Panc1 (cell line): ENCODE measurements around the gene PARVB. TPM values are rescaled to one million over a fixed set of nuclear protein-coding genes. Genes with fewer than 3 reads are reported as not detected.

Experiments
- ATAC-seq: fragments of 200-7000 bp; cut with Tn5 transposase; 2 replicates; pipeline ENCODE4 v1.9.1; 2020; ENCODE audit warnings: mild to moderate bottlenecking, moderate library complexity
- BruUV-seq: library from RNA; stranded (reverse); fragments of 400-500 nt; replicated peaks from 2 replicates; lab custom pipeline; 2021; lab: Mats Ljungman, UMichigan
- CTCF ChIA-PET: fragments of 300-600 bp; sonication (Branson Sonifier 250); formaldehyde crosslinking; loops from one replicate; lab custom pipeline; 2022; ENCODE audit warnings: antibody characterized with exemption; lab: Charles Lee
- POLR2A ChIA-PET: fragments of 300-600 bp; sonication (Branson Sonifier 250); formaldehyde crosslinking; loops from one replicate; lab custom pipeline; 2022; ENCODE audit warnings: antibody characterized with exemption; lab: Charles Lee
- DNase-seq: peaks from one replicate; pipeline ENCODE4 v3.0.0-alpha.2; 2010; ENCODE audit warnings: low read depth, low spot score
- H3K27ac ChIP-seq: 2 replicates; pipeline ENCODE4 v1.5.1; 2011; ENCODE audit warnings: mild to moderate bottlenecking, low read length, inconsistent platforms
- H3K27me3 ChIP-seq: fragments of 200-500 bp; sonication (Bioruptor generic); 2 replicates; pipeline ENCODE4 v1.6.0; 2014; ENCODE audit warnings: low read length, inconsistent platforms; ENCODE audit not compliant: control insufficient read depth, insufficient read depth
- H3K36me3 ChIP-seq: fragments of 200-500 bp; sonication (Bioruptor generic); 2 replicates; pipeline ENCODE4 v1.5.1; 2014; ENCODE audit warnings: inconsistent platforms, mild to moderate bottlenecking, low read length, moderate library complexity; ENCODE audit not compliant: control insufficient read depth, insufficient read depth
- H3K4me1 ChIP-seq: 2 replicates; pipeline ENCODE4 v1.5.1; 2011; ENCODE audit warnings: inconsistent platforms, mild to moderate bottlenecking, low read length, moderate library complexity; ENCODE audit not compliant: control insufficient read depth, insufficient read depth
- H3K4me3 ChIP-seq, 2 experiments: 2 replicates each; pipeline ENCODE4 v1.5.1; 2011 to 2012; ENCODE audit warnings: low read depth in 2 of 2, low read length in 2 of 2, mild to moderate bottlenecking in 2 of 2, inconsistent platforms in 1 of 2, moderate library complexity in 1 of 2
- H3K9me3 ChIP-seq: fragments of 200-500 bp; sonication (Bioruptor generic); 2 replicates; pipeline ENCODE4 v1.5.1; 2014; ENCODE audit warnings: low read depth, mild to moderate bottlenecking, inconsistent platforms, low read length, moderate library complexity; ENCODE audit not compliant: control insufficient read depth, insufficient read depth
- CTCF ChIP-seq: fragments of 450-650 bp; IDR thresholded peaks from 2 replicates; pipeline ENCODE4 v1.5.1; 2017; ENCODE audit warnings: mild to moderate bottlenecking
- POLR2AphosphoS5 ChIP-seq: IDR thresholded peaks from 2 replicates; pipeline ENCODE4 v1.6.1; 2012; ENCODE audit warnings: mild to moderate bottlenecking, low read depth, low read length, moderate library complexity
- REST ChIP-seq, 2 experiments: IDR thresholded peaks; 2 replicates each; pipeline ENCODE4 v1.6.1; 2011 to 2012; ENCODE audit warnings: low read depth in 2 of 2, control low read depth in 1 of 2, low read length in 1 of 2, mild to moderate bottlenecking in 1 of 2, moderate library complexity in 1 of 2; ENCODE audit not compliant: insufficient read depth in 1 of 2
- SIN3A ChIP-seq: IDR thresholded peaks from 2 replicates; pipeline ENCODE4 v1.6.1; 2012; ENCODE audit warnings: low read depth, mild to moderate bottlenecking, low read length, moderate library complexity, borderline replicate concordance; ENCODE audit not compliant: insufficient read depth
- TCF7L2 ChIP-seq: IDR thresholded peaks from 2 replicates; pipeline ENCODE4 v1.6.1; 2011; ENCODE audit warnings: mild to moderate bottlenecking, low read depth, low read length, inconsistent platforms
- in situ Hi-C: cut with HindIII; loops from 2 replicates; pipeline ENCODE4 v1.10.0; 2016; ENCODE audit warnings: low sequenced_read_pairs, low pct_unique_long_range_greater_than_20kb
- intact Hi-C: fragments of 100-400 bp; cut with micrococcal nuclease; formaldehyde crosslinking; loops from one replicate; pipeline ENCODE4 v1.10.0; 2022; ENCODE audit not compliant: unreplicated experiment
- total RNA-seq: library from RNA; stranded (reverse); gene quantifications from one replicate; pipeline ENCODE4 v1.2.1, GENCODE V29; 2021; ENCODE audit not compliant: unreplicated experiment

The PARVB gene
- total RNA-seq, 1 experiment from 2014 or later: 28.1 TPM

DNA sequence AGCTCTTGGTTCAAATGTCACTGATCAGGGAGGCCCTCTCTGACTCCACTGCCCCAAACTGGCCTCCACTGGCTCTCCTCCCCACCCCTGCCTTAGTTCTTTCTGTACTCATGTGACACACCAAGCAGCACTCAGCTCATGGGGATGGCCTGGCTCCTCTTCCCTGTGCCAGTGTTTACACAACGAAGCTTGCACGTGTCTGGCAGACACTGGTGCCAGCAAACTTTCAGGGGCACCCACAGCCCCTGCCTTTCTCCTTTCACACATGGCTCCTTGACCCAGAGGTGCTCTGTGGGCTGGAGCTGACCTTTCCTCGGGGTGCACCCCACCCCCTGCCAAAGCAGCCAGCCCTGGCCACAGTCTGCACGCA, 119.0 kb downstream of the PARVB start:
- no peak for TF ChIP-seq CTCF
- TF ChIP-seq REST (IDR thresholded peaks at IDR 0.05; ENCODE audit: insufficient read depth in 1 of 2, low read depth in 2 of 2, low read length in 1 of 2): no peak
- TF ChIP-seq SIN3A: no peak
- no peak for TF ChIP-seq TCF7L2
- TF ChIP-seq POLR2AphosphoS5: no peak
- Histone ChIP-seq H3K27me3 (no peaks in the 10 kb centered on the region), H3K4me1 (no peaks in the 10 kb centered on the region), H3K27ac (no peak overlapping the region), H3K4me3 (no peak overlapping the region), H3K9me3 (no peaks in the 10 kb centered on the region), H3K36me3 (no peaks in the 10 kb centered on the region)
- ATAC-seq (no peak), DNase-seq (no peak)
- ChIA-PET POLR2A (no interaction called here), CTCF (no interaction called here)
- intact Hi-C loops (no loop called here), in situ Hi-C loops (no loop called here)
- BruUV-seq: no TSS peak

DNA sequence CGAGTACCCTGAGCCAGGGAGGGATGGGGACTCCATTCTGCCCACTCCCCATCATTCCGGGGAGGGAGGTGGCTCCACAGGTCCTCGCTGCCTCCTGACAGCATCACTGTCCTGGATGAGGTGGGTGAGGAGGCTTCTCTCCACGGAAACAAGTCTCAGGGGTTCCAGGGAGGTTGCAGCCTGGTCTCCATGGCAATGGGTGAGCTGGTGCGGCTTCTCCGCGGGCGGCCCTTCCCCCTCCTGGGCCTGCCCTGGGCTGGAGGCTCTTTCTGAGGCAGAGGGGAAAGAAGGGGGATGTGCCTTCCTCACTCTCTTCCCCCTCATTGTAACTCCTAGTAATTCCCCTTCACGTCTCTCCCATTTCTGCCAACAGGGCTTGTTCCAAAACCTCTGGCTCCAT, 119.5 kb downstream of the PARVB start:
- Histone ChIP-seq H3K27me3 (no peaks in the 10 kb centered on the region), H3K4me1 (no peaks in the 10 kb centered on the region), H3K36me3 (no peaks in the 10 kb centered on the region), H3K4me3 (no peak overlapping the region), H3K27ac (no peak overlapping the region), H3K9me3 (no peaks in the 10 kb centered on the region)
- intact Hi-C loops: no loop called here
- TF ChIP-seq CTCF (no peak), SIN3A (no peak), REST (IDR thresholded peaks at IDR 0.05; ENCODE audit: insufficient read depth in 1 of 2, low read depth in 2 of 2, low read length in 1 of 2) (no peak), POLR2AphosphoS5 (no peak), TCF7L2 (no peak)
- no peak for DNase-seq
- no TSS peak for BruUV-seq
- no peak for ATAC-seq
- in situ Hi-C loops: no loop called here
- ChIA-PET CTCF (no interaction called here), POLR2A (no interaction called here)
